NCI-H1092 (cell line): Measurements from ENCODE around the gene ATP6V1G3.
"Not testable (repeated sequence)": the region's sequence is repeated elsewhere in the genome, so short reads cannot be mapped to it uniquely, and the experiment has no call there.

ENCODE experiments used
- DNase-seq: peaks from one replicate; lab custom pipeline; 2025; lab: John Stamatoyannopoulos, UW

The ATP6V1G3 gene

GRCh38 chr1:198496216-198497143 lies 44.0 kb downstream of the ATP6V1G3 start:
- DNase-seq, result no peak

DNA sequence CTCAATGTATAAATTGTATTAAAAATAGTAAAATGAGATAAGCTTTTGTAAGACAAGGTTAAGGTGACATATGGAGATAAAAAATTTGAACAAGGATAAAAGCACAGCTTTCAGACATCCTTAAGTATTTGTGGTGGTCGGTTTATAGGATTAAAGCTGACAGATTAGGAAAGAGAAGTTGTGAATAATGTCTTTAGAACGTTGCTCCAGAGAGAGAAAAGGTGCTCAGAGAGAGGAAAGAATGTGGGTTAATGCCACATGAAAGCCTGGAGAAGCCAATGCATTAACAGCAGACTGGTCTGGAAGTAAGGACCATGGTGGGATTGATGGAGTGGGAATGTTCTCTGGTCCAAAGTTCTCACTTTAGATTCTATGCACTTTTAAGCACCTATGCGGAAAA lies 44.8 kb downstream of the ATP6V1G3 start:
- no peak for DNase-seq

DNA sequence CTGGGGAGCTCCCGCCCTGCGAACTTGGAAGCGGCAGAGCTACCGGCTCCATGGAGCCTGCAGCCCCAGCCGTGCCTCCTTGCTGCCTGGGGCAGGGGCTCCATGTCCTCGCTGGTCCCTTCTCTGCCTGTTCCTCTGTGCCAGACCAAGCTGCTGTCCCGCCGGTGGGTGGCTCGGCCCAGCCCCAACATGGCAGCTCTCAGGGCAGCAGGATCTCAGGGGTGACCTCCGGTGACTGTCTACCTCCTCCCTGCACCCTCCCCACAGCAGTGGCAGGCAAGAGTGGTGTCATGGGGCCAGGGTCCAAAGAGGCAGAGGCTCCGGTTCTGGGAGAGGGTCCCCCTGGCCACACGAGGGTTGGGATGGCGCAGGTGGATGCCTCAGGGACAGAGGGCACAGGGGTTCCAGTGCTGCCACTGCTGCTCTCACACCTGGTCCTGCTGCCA lies 45.8 kb downstream of the ATP6V1G3 start:
- no peak for DNase-seq

- DNase-seq, result no peak
These were observed 46.3 kb downstream of the ATP6V1G3 start for GRCh38 chr1:198494139-198494538.

DNA sequence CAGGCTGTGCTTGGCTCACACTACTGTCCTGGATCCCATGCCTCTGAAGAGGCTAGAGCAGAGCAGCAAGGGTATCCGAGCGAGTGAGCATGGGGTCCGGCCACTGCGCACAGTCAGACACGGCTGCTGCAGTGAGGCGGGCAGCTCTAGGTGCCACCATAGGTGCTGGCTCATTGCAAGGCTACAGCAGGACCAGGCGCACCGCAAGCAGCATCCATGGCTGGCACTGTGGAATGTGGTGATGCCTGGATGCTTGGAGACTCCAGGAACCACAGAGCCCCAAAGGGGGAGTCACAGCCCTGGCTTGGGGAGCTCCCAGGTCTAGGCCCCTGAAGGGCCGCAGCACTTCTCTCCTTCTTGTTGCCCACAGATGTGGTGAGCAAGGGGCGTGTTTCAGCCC lies 47.2 kb downstream of the ATP6V1G3 start:
- DNase-seq, result no peak

DNA sequence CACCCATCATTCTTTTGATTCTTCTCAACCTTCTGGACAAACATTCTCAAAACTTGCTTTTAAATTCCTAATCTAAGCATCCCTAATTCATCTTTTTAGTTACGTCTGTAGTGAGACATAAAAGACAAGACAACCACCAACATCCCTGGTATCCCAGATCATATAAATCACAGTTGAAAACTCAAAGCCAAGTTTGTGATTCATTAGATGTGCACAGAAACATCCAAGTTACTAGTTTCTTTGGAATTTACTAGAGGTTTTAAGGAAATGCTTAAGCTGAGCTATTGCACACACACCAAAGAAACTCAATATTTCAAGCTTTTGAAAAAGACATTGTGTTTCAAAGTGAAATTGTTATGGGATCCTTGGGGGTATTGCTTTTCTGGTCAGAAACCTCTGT lies 47.6 kb downstream of the ATP6V1G3 start:
- no peak for DNase-seq

- no peak for DNase-seq
These were observed 48.9 kb downstream of the ATP6V1G3 start for GRCh38 chr1:198491596-198491995.

GRCh38 chr1:198491028-198491427 lies 49.5 kb downstream of the ATP6V1G3 start:
- no peak for DNase-seq

DNA sequence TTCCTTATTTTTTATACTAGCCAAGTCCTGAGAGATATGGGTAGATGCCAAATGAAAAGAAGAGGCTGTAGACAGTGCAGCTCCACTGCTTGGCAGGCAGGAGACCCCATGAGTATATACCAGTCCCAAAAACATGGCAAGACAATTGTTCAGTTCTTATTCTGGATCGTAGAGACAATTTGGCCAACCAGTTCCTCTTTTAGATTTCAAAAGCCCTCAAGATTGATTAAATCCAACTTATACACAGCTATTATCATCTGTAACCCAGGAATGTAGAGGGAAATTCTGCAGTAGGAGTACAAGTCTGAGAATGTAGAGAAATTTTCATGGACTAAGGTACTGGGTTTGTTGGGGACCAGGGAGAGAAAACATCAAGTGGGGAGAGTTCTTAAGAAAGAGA lies 50.3 kb downstream of the ATP6V1G3 start:
- DNase-seq, result no peak

DNA sequence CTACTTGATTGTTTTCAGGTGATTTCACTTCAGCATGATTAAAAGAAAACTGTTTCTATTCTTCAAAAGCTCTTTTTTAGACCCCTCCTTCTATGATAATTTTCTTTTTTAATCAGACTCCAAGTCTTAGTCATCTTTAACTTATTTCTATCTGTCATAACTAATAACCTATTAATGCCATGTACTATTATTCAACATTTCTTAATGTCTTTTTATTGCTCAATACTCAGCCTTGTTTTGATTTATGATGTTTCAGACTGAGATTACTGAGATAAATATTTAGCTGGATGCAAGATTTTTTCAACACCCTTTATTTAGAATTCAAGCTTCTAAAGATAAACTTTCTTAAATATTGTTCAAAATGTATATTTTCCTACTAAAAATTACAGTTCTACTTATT lies 53.6 kb downstream of the ATP6V1G3 start:
- DNase-seq, result no peak

DNA sequence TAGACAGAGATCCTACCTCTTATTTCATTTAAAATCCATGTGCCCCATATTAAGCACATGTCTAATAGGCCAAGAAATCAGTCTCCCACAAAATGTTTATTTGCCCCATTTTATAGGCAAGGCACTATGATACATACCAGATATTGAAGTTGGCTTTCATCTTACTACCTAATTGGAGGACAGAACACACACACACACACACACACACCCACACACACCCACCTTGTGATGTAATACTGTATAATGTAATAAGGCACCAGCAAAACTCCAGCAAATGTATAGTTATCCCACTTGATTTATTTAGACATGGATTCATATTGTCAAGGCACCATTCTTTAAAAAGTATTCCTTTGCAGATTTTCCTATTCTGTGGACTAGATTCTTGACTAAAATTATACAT lies 56.8 kb downstream of the ATP6V1G3 start:
- DNase-seq, result no peak

- DNase-seq, result no peak
These were observed 57.5 kb downstream of the ATP6V1G3 start for GRCh38 chr1:198483006-198483405.

DNA sequence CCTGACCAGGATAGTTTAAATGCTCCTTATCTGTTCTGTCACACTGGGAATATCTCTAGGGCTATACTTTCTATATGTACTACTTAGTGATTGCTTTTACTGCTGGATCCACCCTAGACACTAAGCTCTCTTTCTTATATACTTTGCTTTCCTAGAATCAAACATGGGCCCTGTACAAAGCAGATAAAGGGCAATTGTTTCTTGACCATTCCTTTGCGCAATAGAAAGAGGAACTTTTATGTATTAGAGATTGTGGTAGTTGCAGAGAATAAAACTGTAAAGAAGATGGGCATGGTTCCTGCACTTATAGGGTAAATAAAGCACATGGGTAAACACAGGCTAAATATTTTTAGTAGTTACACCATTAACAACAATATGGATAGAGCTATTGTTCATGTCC lies 58.8 kb downstream of the ATP6V1G3 start:
- DNase-seq, result no peak

DNA sequence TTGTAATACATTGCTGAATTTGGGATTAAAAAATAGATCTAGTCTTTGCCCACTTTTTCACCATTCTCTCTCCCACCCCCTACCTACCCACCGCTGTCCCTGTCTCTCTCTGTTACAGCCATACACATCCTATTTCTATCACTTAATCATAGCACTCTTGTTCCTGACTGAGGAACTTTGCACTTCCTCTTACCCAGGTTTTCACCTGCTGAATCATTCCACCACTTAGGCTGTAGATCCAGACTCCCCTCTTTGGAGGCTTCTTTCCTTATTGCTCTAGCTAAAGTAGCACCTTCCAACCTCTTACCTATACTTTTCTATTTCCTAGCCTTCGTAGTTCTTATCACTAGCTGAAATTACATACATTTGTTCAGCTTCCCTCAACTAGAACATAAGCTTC lies 59.6 kb downstream of the ATP6V1G3 start:
- DNase-seq, result no peak

- DNase-seq, result not testable (repeated sequence)
These were observed 63.1 kb downstream of the ATP6V1G3 start for GRCh38 chr1:198477354-198477753.
